Esophagus squamous epithelium (tissue), 5 donors: ENCODE results near the gene HOXB4. TPM values are rescaled to one million over a fixed set of nuclear protein-coding genes. Genes with fewer than 3 reads are reported as not detected.

Experiments
- DNase-seq: peaks from one replicate; lab custom pipeline; 2025; lab: John Stamatoyannopoulos, UW
- H3K27ac ChIP-seq, 4 donors: fragments of 200-600 bp; sonication (generic); one replicate each; pipeline ENCODE4 v1.5.1; 2016 to 2019; ENCODE audit warnings: mild to moderate bottlenecking in 1 of 4
- H3K27me3 ChIP-seq, 4 donors: fragments of 200-600 bp; sonication (generic); 1 replicate in 3 of 4; 2 replicates in 1 of 4; pipeline versions ENCODE4 v1.5.1 to v1.6.0; 2017 to 2021; ENCODE audit warnings: antibody characterized with exemption in 1 of 4
- H3K36me3 ChIP-seq, 3 donors: fragments of 200-600 bp; sonication (generic); one replicate each; pipeline ENCODE4 v1.5.1; 2016 to 2019
- H3K4me1 ChIP-seq, 3 donors: fragments of 200-600 bp; sonication (generic); one replicate each; pipeline ENCODE4 v1.5.1; 2017 to 2019
- H3K4me3 ChIP-seq, 4 donors: fragments of 200-600 bp; sonication (generic); 1 replicate in 3 of 4; 2 replicates in 1 of 4; pipeline ENCODE4 v1.5.1; 2016 to 2019; ENCODE audit warnings: mild to moderate bottlenecking in 2 of 4, moderate library complexity in 1 of 4
- H3K9me3 ChIP-seq, 3 donors: fragments of 200-600 bp; sonication (generic); one replicate each; pipeline ENCODE4 v1.5.1; 2016 to 2019
- CTCF ChIP-seq, 6 experiments: fragments of 450-650 bp in 4 of 6; fragments of 200-600 bp in 2 of 6; sonication (generic) in 2 of 6; IDR thresholded peaks; one replicate each; pipeline ENCODE4 v1.5.1; 2016 to 2019; ENCODE audit warnings: antibody characterized with exemption in 6 of 6, mild to moderate bottlenecking in 4 of 6, moderate library complexity in 4 of 6
- POLR2A ChIP-seq, 4 donors: fragments of 450-650 bp; IDR thresholded peaks; one replicate each; pipeline ENCODE4 v1.6.1; 2017; ENCODE audit warnings: antibody characterized with exemption in 4 of 4, mild to moderate bottlenecking in 4 of 4, moderate library complexity in 3 of 4
- WGBS, 2 donors: methylation state at CpG; one replicate each; pipeline ENCODE4 v1.1.5; 2018; 5-methylcytosine and 5-hydroxymethylcytosine counted together
- intact Hi-C: fragments of 100-400 bp; cut with DNase I; formaldehyde crosslinking; loops from one replicate; pipeline ENCODE4 v1.15.0; 2022
- total RNA-seq, 4 donors: library from RNA; depleted of rRNA; stranded (reverse); fragments of >200 nt; gene quantifications; one replicate each; pipeline ENCODE4 v1.1.0, GENCODE V29; 2016
- donor health status: DM: yes; HTN: yes; CAD: no.

The HOXB4 gene
- total RNA-seq, 4 donors from 2014 or later: 0.27 to 2.9 (median 1.8) TPM

DNA sequence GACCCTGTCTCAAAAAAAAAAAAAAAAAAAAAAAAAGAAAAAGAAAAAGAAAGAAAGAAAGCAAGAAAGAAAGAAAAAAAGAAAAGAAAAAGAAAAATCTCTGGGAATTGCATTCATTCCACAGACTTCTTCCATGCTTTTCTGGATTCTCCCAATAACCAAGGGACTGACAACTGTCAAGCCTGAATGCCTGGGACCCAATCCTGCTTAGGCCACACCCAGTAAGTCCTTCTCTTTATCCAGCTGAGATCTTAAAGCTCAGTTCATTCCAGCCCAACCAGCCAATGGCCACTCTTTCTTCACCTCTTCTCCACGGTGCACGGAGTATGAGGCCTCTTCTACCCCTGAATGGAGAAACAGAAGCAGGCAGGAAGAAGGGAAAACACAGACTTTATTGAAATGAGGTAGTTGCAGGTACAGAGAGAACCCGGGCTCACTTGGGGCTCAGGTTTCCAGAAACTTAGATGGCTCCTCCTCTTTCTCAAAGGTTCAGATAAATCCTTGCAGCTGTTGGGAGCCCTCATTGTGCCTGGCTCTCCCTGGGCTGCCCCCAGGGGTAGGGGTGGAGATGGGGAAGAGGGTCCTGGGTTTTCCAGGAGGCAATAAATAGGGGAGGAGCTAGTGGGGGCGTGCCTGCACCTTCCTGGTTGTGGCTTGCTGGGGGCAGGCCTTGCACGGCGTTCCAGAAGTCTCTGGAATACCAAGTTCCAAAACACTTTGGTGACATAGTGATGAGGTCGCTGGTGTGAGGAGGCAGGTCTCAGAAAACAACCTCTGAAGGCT lies 49.8 kb downstream of the HOXB4 start:
- intact Hi-C loops: no loop called here
- no peak for TF ChIP-seq CTCF (IDR thresholded peaks at IDR 0.05)
- no peak for TF ChIP-seq POLR2A (IDR thresholded peaks at IDR 0.05)
- WGBS, 2 donors: 53 to 63% methylated on average over 5 to 7 of the region's 7 CpGs
- no peaks in the 10 kb centered on the region for H3K9me3 ChIP-seq
- peaks cover 0 to 68% (median 2%) of the 10 kb centered on the region in 4 donors for H3K27me3 ChIP-seq
- H3K27ac ChIP-seq: peak overlapping the region in 2 of 4 donors; percentile 82 to 83
- DNase-seq: no peak
- no peak overlapping the region for H3K4me3 ChIP-seq
- no peaks in the 10 kb centered on the region for H3K36me3 ChIP-seq
- H3K4me1 ChIP-seq: peaks cover 7 to 35% (median 9%) of the 10 kb centered on the region in 3 donors

GRCh38 chr17:48527547-48527932 lies 50.6 kb downstream of the HOXB4 start:
- H3K27ac ChIP-seq: no peak overlapping the region
- WGBS, 2 donors: 71 to 78% methylated on average over 8 to 10 of the region's 14 CpGs

DNA sequence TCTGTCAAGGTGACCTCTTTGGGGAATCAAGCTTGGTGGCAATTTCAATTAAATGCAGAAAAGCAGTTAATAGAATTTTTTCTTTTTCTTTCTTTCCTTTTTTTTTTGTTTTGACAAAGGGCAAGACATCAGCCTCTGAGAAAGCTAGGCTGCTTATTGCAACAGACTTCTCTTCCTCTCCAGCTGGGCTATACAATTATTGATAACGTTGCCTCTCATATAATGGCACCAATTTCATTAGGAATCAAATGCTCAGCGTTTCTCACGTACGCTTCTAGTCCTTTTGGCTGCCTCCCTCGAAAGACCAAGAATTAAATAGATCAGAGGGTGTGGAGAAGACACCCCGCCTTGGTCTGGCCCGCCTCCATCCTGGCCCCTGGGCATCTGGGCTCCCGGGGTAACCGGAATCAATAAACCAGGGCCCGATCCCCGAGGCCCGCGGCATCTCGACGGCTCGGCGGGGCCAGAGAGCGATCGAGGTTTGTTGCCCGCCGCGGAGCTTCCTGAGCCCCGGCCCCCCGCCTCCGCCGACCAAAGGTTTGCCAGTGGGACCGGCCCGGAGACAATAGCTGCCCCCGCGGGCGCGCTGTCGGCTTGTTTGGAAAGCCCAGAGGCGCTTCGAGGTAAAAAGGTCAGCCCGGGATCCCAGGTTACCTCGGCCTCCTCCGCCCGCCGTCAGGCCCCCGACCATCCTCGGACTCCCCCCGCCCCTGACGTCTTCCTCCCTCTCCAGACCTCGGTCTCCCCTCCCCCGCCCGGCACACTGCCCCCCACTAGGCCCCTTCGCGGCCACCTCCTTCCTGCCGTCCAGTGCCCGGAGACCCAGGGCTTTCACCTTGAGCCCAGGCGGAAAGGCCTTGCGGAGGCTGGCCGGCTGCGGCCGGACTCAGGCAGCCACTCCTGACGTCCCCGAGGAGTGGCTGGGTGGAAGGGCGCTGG lies 51.3 kb downstream of the HOXB4 start:
- no peak for TF ChIP-seq POLR2A (IDR thresholded peaks at IDR 0.05)
- TF ChIP-seq CTCF (IDR thresholded peaks at IDR 0.05): no peak
- Histone ChIP-seq H3K36me3 (no peaks in the 10 kb centered on the region), H3K27ac (no peak overlapping the region), H3K4me3 (peak overlapping the region in 2 of 4 donors; percentile 18 to 41), H3K9me3 (no peaks in the 10 kb centered on the region), H3K27me3 (peaks cover 0 to 80% (median 2%) of the 10 kb centered on the region in 4 donors), H3K4me1 (peaks cover 7 to 44% (median 13%) of the 10 kb centered on the region in 3 donors)
- WGBS, 2 donors: 42 to 60% methylated on average over 5 to 7 of the region's 59 CpGs
- intact Hi-C loops: no loop called here
- DNase-seq: no peak

More at GRCh38 chr17:48527547-48527932, 50.6 kb downstream of the HOXB4 start:
- intact Hi-C loops: no loop called here
- TF ChIP-seq POLR2A (IDR thresholded peaks at IDR 0.05): no peak
- TF ChIP-seq CTCF (IDR thresholded peaks at IDR 0.05): no peak
- H3K4me1 ChIP-seq: peaks cover 7 to 38% (median 9%) of the 10 kb centered on the region in 3 donors
- no peak for DNase-seq
- H3K36me3 ChIP-seq: no peaks in the 10 kb centered on the region
- H3K4me3 ChIP-seq: no peak overlapping the region
- H3K9me3 ChIP-seq: no peaks in the 10 kb centered on the region
- peaks cover 0 to 75% (median 2%) of the 10 kb centered on the region in 4 donors for H3K27me3 ChIP-seq

Other genes with a start within 250 kb of the HOXB4 start
- gene SKAP1, start 148.1 kb downstream of the HOXB4 start, total RNA-seq: 1 to 10 TPM in 2 of 4 donors, under 1 TPM in 1, not detected in 1; 0.83 to 5.1 (median 3.4) TPM
- gene HOXB1, start 47.3 kb downstream of the HOXB4 start, total RNA-seq: under 1 TPM in 1 of 4 donors, not detected in 3; 0.19 TPM
- gene HOXB2, start 33.2 kb downstream of the HOXB4 start, total RNA-seq: 10 to 100 TPM in 3 of 4 donors, 1 to 10 TPM in 1; 9.2 to 24.2 (median 17.1) TPM
- 10 to 100 TPM in 1 of 4 donors, 1 to 10 TPM in 3; 2.5 to 11.1 (median 5.8) TPM for gene HOXB3, start 11.9 kb upstream of the HOXB4 start, total RNA-seq
- gene HOXB5, start 15.4 kb upstream of the HOXB4 start, total RNA-seq: not detected
- gene HOXB6, start 26.6 kb upstream of the HOXB4 start, total RNA-seq: 1 to 10 TPM in 2 of 4 donors, not detected in 2; 1.3 to 3.1 TPM
- under 1 TPM in 2 of 4 donors, not detected in 2; 0.38 to 0.64 TPM for gene HOXB7, start 32.7 kb upstream of the HOXB4 start, total RNA-seq
- not detected for gene HOXB8, start 36.9 kb upstream of the HOXB4 start, total RNA-seq
- not detected for gene HOXB9, start 48.0 kb upstream of the HOXB4 start, total RNA-seq
- gene PRAC1, start 144.2 kb upstream of the HOXB4 start, total RNA-seq: not detected
- not detected for gene PRAC2, start 144.8 kb upstream of the HOXB4 start, total RNA-seq
- gene HOXB13, start 150.4 kb upstream of the HOXB4 start, total RNA-seq: not detected
- under 1 TPM in 1 of 4 donors, not detected in 3; 0.19 TPM for gene TTLL6, start 238.9 kb upstream of the HOXB4 start, total RNA-seq